UCSD-AML1 (cell line): ENCODE data around the gene TAF3.
"Not testable (repeated sequence)": the region's sequence is repeated elsewhere in the genome, so short reads cannot be mapped to it uniquely, and the experiment has no call there.

ENCODE experiments used
- DNase-seq: peaks from one replicate; lab custom pipeline; 2025; ENCODE audit not compliant: unreplicated experiment; lab: John Stamatoyannopoulos, UW

TAF3 gene

DNA sequence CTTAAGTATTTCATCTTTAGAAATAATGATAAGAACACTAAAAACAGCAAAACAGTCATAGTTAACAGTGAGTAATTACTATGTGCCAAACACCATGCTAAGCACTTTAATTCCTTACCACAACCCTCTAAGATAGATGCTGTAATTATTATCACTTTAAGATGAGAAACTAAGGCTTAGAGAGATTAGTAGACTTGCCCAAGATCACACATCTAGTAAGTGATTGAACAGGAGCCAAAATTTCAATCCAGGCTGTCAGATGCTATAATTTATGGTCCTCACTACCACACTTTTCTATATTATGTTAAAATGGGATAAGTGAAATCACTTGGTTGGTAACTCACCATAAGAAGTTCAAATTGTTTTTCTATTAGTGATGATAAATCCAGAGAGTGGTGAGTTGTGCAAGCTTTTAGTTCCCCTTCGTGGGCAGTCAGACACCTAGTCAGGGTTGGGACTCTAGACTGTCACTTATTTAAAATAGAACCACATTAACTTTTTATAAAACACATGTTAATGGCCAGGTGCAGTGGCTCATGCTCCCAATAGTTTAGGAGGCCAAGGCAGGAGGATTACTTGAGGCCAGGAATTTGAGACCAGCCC is 150.3 kb downstream of the TAF3 start:
- no peak for DNase-seq

DNA sequence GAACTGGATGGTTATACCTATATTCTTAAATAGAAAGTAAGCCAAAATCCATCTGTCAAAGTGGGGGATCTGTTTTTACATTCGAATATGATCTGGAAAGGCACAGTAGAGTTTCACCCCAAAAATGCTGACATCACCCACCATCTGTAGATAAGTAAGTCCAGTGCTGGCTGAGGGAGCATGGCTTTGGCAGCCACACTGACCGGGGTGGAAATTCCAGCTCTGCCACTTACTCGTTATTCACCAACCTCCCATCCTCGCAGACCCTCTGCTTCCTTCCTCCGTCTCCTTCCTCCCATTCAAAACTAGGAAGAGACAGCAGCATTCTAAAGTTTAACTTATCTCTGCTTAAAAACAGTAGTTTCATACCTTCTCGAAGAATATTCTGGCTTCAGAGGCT is 151.3 kb downstream of the TAF3 start:
- DNase-seq: peak; percentile 30

DNA sequence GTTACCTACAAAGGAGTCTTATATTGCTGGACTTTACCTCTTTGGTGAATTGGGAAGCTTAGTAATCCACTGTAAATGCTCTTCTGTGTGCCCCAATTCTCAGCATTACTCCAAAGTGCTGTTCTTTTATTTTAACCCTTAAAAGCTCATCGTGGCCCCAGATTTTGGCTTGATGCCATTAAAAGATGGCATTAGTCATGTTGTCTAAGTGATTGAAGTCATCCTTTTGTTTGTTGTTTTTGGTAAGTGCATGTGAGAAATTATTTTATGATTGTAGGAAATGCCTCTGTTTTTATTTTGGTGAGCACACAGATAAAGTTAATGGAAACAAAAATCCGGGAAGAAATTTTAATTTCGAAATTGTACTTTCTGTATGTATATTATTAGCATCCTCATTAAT is 153.6 kb downstream of the TAF3 start:
- DNase-seq: no peak

DNA sequence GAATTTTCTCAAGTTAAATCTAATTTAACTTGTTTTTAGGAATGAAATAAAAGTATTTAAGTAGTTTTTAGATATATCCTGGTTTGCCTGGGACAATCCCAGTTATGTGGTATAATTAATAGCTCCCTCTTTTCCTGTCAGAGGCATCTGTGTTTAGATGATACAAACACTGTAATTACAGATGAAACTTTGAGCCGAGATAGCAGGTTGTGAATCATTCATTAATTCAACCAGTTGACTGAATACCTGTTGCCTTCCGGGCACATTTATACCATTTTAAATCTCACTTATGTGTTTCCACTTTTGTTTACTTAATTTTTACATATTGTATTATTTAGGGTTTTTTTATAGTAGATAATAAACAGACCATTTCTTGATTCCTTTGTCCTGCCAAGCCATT is 154.1 kb downstream of the TAF3 start:
- DNase-seq: no peak

DNA sequence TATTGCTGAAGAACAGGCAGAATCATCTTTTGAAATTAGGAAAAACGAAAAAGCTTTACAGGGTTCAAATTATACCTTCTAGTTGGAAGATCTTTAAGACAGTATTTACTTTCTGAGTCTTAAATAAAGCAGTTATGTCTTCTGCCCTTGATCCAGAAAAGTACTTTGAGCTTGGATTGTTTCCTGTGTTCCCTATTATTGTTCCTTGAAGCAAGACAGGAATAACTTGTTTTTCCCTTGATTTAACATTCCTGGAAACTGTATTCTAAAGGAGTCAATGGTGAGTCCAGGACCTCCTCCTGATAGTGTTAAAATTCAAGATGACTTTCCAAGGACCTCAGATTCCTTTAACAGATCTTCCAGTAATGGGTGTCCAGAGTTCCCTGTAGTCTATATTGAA is 161.9 kb downstream of the TAF3 start:
- no peak for DNase-seq

DNA sequence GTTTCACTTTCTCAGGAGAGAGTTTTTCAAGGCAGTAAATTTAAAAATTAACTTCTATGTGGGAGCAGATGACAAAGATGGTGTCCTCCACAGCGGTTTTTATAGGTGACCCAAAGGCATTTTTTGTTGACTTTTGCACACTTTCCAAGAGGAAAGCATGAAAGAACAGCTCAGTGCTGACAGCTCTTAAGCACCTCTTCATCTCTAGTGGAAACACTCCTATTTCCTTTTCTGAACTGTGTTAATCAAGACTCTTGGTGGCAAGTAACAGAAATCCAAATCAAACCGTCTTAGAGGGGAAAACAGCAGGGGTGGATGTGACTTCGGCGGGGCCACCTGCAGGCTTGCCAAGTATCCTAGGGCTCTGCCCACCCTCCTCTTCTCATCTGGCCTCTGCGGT is 164.4 kb downstream of the TAF3 start:
- DNase-seq: no peak

DNA sequence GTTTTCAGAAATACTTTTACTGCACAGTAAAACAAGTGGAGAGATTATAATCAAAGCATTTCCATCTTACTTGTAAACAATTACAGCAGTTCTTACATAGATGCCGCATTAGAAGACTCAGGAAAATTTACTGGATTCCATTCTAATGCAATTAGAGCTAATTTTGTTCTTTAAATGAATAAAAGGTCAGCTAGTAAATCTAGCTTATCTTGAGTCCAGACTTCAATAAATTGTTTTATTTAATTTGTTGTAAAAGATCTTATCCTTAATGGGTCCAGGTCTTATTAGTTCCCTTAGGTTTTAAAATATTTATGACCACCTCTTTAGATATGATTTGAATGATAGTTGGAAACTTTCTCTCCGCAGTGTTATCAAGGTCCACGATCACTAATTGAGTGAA is 166.0 kb downstream of the TAF3 start:
- no peak for DNase-seq

DNA sequence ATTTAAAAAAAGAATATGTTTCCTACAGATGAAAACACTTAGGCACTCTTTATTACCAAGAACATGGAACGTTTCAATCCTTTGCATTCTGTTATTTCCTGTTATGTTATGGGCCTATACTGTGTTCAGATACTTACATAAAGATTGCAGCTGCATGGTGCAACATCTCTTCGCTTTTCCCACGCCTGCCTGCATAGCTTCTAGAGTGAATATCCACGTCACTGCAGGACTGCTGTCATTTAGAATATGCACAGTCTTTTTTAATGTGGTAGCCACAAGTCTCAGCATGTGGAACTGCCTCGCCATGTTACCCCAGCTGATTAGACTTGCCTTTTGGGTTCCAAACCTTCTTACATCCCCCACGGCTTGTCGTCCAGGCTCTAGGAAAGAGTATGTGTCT is 166.6 kb downstream of the TAF3 start:
- DNase-seq: no peak

DNA sequence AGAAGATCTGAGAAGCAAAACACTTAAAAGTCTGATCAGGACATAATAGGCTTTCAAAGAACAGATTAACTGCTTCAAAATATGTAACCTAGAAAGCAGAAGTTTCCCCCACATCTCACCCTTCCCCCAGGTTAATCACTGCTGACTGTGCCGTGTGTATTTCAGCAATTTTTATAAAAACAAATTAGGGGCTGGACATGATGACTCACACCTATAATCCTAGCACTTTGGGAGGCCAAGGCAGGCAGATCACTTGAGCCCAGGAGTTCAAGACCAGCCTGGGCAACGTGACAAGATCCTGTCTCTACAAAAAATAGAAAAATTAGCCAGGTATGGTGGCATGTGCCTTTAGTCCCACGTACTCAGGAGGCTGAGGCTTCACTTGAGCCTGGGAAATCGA is 168.5 kb downstream of the TAF3 start:
- DNase-seq: no peak

DNA sequence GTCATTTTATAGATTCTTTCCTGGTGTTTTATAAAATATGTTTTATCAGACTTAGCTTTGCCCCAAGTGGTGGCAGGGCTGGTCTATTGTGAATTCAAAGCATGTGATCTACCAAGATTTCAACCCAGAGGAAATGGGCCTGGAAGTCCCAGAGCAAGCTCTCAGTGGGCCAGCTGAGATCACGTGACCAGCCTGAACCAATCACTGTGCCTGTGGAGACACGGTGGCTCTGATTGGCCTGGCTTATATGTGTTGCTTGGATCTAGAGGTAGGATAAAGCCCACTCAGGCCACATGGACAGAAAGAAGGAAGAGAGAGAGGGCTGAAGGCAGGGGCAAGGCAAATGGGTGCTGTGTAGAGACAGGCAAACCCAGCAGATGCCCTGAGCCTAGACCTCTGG is 170.7 kb downstream of the TAF3 start:
- no peak for DNase-seq

DNA sequence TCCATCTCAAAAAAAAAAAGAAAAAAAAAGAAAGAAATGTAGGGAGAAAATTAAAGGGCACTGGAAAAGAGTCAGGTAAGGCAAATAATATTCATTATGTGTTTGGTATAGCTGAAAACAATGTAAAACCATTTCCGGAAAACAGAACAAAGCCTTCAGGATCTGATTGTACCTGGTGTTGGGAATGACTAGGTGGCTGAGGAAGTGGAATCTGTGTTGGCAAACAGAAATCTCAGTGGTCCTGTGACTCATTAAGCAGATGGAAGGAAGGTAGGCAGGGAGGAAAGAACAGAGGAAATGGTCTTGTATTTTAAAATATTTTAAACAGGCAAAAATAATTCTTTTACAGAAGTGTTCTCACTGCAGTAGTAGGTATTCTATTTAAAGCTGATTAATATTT is 180.5 kb downstream of the TAF3 start:
- DNase-seq: no peak

DNA sequence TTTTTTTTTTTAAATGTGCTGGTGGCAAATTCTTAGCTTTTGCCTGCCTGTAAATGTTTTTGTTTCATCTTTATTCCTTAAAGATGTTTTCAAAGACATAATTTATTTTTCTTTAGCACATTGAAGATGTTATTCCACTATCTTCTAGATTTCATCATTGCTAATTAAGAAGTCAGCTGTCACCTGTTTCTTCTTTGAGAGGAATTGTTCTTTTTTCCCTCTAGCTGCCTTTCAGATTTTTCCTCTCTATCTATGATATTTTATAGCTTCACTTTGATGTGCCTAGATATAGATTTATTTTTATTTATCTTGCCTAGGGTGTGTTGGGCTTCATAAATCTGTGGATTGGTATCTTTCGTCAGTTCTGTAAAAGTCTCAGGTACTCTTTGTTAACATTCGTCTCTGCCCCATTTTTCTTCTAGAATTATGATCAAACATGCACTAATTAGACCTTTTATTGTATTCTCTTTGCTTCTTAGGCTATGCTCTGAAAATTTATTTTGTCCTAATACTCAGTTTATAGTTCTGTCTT is 186.2 kb downstream of the TAF3 start:
- no peak for DNase-seq

DNA sequence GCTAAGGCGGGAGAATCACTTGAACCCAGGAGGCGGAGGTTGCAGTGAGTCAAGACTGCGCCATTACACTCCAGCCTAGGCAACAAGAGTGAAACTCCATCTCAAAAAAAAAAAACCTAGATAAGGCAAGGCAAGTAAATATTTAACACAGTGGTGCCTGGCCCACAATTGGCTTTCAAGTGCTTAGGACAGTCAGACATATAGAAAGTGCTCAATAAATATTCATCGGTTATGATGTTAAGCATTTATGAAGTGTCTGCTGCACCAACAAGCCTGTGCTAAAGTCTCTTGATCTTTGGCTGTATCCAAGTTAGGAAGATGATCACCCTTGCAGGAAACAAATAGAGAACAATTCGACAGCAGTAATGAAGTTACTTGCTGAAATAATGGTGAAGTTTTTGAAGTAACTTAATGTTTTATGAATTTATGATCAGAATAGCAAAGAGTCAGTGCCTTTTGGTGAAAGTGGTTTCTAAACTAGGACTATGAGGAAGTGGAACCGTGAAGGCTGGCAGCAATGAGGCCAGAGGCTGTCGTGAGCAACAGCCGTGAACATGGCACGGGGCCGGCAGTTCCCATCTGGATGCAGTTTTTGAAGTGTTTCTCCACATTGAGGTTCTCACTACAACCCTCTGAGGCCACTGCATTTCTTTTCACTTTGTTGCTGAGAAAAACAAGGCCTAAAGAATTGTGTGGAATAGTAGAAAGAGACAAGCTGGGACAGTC is 188.1 kb downstream of the TAF3 start:
- DNase-seq: no peak

DNA sequence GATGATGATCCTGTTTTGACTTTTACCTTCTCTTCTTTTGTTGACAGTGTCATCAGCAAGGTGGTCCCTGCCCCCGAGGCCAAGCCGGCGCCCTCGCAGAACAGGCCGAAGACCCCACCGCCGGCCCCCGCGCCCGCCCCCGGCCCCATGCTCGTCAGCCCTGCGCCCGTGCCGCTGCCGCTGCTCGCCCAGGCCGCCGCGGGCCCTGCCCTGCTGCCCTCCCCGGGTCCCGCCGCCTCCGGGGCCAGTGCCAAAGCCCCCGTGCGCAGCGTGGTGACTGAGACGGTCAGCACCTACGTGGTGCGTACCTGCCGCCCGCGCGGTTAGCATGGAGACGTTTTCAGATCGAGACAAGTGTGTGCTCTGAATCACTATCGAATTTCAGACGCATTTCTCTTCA is 190.7 kb downstream of the TAF3 start:
- no peak for DNase-seq

DNA sequence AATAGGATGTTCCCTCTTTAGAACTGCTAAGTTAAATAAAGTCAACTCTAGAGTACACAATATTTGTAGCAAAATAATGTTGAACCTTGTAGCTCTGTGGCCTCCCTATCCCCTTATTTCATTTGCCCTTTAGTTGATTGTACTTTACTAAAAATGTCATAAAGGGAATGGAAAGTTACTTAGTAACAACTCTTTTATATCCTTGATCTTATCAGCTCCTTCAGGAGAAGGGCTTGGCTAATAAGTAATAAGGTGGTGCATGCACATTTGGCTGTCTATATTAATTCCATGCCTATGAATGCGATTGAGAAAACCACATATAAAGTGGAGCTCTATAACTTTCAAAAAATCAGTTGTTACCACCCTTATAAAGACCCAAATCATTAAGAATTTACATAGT is 194.7 kb downstream of the TAF3 start:
- no peak for DNase-seq

DNA sequence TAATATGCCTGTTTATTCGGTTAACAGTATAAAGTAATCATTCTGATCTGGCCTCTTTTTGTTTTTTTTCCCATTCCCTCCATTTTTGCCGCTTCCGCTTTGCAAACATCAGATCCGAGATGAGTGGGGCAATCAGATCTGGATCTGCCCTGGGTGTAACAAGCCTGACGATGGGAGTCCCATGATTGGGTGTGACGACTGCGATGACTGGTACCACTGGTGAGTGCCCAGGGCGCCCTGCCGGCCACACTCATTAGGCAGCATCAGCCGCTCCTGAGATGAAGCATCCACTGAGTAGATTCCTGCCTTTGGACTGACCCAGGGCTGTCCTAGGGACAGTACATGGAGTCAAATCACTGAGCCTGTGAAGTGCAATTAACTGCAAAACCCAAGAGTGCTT is 195.3 kb downstream of the TAF3 start:
- no peak for DNase-seq

DNA sequence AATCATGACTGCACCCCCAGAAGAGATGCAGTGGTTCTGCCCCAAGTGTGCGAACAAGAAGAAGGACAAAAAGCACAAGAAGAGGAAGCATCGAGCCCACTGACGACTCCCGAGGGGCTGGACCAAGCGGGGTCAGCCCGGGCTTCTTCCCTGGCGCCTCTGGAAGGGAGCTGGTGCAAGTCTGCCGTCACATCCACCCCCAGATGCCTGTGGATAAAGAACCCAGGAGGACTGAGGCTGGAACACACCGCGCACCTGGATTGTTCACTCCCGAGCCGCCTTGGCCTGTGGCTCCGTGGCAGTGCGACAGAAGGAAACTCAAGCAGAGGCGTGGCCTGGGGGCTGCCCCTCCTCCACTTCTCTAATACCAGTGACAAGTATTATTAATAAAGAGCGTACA is 196.3 kb downstream of the TAF3 start:
- no peak for DNase-seq

DNA sequence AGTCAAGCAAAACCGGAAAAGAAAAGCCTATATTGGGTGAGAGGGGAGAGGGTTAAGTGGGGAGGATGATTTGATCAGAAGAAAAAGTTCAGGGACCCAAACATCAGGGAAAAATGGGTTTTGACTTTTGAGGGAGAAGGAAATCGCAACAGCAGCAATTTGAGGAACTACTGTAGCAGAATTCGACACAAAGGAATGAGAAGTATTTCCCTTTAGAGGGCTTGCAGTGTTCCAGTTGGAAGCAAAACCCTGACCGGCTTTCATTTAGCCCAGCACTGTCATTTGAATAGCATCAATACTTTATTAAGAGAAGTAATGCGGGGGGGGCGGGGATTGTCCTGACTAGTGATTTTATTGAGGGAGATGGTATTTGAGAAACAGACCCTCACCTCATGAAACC is 199.0 kb downstream of the TAF3 start:
- no peak for DNase-seq

DNA sequence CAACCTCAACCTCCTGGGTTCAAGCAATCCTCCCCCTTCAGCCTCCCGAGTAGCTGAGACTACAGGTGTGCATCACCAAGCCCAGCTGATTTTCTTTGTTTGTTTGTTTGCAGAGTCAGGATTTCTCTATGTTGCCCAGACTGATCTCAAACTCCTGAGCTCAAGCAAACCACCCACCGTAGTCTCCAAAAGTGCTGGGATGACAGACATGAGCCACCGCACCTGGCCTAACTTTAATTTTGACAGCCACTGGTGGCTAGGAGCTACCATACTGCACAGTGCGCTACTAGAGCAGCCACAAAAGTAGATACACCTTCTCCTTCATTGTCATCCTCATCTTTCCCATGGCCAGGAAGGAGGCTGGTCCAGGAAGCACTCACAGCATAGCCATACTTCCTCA is 205.0 kb downstream of the TAF3 start:
- DNase-seq: no peak

DNA sequence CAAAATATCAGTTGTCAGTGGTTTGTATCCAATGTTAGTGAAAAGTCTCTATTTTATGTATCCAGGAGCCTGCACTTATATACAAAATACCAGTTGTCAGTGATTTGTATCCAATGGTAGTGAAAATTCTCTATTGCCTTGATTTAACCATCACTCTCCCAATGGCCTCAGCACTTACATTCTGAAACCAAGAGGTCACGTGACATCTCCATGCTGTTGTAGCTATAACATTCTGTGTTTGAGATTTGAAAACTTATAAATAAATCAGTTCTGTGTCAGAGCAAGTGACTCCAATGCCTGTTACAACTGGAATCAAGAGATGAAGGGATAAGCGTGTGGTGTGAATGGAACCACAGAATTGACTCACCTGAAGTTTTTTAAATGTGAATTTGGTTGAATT is 205.5 kb downstream of the TAF3 start:
- no peak for DNase-seq

DNA sequence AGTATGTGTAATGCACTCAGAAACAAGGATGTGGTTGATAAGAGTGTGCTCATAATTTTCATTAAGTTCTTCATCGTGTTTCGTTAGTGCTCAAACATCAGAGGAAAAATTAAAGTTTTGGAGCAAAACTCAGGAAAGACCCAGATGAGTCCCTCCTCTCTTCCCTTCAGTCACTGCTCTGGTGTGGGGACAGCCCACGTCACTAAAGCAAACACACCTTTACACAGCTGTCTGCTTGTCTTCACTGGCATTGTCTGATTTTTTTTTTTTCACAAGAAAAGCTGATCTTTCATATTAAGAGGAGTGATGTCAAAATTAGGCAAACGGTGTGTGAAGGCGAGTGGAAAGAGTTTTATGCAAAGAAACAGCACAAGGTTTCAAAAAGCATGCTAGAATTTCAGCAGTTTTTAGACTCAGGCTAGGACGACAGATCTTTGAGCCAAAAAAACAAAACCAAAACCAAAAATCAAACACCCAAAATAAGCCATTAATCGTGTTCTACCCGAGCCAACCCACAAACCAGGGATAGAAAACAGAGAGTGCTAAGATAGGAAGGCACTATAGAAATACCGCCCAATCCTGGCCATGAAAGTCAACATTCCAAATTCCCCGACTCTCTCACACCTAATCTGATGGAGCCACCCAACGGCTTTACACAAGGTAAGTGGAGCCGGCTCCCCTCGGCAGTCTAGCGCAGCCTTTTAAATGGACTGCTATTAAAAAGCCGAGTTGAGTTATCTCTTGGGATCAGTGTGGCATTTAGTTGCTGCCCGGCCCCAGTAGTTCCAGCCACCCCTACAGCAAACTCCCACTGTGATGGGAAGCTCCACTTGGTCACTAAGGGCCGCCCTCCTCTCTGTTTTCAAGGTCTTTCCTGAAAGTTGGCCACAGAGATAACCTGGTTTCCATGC is 208.3 kb downstream of the TAF3 start:
- DNase-seq: no peak

DNA sequence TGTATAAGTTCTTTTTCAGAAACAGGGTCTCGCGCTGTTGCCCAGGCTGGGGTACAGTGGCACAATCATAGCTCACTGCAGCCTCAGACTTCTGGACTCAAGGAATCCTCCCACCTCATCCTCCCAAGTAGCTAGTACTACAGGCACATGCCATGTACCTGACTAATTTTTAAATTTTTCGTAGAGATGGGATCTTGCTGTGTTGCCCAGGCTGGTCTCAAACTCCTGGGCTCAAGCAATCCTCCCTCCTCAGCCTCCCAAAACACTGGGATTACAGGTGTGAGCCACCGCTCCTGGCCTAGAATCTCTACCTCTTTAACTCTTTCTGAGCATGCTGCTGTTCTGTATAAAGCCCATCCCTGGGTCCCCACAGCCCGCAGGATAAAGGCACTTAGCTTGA is 212.9 kb downstream of the TAF3 start:
- DNase-seq: not testable (repeated sequence)
